RCC 7860 (cell line): ENCODE data around the gene RPTOR.

ENCODE experiments used
- DNase-seq: peaks from one replicate; pipeline ENCODE4 v3.0.0-alpha.2; 2015; ENCODE audit warnings: low spot score
- FAIRE-seq: peaks from 2 replicates; lab custom pipeline; 2012; peaks lifted over from hg19 to GRCh38; lab: Jason Lieb, UNC

The RPTOR gene

GRCh38 chr17:80893604-80894438 lies 349.2 kb downstream of the RPTOR start:
- FAIRE-seq = no peak

DNA sequence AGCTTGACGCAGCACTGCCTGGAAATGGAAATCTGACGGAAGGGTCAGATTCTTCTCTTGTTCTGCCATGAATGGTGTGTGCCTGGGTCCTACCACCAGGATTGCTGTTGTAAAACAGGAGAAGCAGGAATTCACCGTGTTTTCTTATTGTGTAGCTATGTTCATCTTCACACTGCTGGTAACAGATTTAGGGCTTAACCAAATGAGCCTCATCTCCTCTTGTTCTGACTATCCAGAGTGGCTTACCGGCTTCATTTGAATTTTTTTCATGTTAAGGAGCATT lies 349.7 kb downstream of the RPTOR start:
- FAIRE-seq (no peak), DNase-seq (no peak)

More at GRCh38 chr17:80893604-80894438, 349.2 kb downstream of the RPTOR start:
- no peak for DNase-seq

DNA sequence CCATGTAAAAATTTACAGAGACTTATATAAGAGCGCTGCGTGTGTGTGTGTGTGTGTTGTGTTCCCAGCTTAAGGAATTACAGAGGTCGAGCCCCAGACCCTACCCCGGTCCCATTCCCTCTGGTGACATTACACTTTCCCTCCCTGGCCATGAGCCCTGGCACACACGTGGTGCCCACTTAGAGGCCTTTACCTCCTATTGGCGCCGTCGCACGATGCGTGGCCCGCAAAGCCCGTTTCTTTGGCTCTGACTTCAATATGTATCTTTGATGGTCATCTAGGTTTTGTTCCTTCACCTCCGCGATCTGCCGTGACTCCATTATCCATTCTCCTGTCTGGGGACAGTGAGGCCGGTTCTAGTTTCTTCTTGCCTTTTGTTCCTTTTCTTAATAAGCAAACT lies 350.1 kb downstream of the RPTOR start:
- FAIRE-seq = no peak

DNA sequence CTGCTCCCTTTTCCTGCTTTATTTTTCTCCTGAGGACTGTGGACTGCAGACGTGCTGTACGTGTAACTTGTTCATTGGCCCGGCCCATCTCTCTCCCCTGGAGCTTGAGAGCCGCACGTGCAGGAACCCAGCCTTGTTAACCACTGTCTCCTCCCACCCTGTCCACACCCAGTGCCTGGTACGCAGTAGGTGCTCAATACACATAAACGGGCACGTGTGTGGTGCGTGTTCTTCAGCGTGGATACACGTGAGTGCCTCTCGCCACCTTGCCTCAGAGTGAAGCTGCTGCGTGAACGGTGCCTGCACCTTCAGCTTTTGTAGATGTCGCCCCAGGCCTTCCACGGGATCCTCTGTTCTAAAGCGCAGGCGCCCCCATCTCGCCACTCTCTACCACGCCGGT lies 350.7 kb downstream of the RPTOR start:
- FAIRE-seq (no peak), DNase-seq (no peak)

More for the DNA sequence above, 350.1 kb downstream of the RPTOR start:
- DNase-seq = no peak

GRCh38 chr17:80898716-80899115 lies 354.1 kb downstream of the RPTOR start:
- DNase-seq = no peak
- no peak for FAIRE-seq

DNA sequence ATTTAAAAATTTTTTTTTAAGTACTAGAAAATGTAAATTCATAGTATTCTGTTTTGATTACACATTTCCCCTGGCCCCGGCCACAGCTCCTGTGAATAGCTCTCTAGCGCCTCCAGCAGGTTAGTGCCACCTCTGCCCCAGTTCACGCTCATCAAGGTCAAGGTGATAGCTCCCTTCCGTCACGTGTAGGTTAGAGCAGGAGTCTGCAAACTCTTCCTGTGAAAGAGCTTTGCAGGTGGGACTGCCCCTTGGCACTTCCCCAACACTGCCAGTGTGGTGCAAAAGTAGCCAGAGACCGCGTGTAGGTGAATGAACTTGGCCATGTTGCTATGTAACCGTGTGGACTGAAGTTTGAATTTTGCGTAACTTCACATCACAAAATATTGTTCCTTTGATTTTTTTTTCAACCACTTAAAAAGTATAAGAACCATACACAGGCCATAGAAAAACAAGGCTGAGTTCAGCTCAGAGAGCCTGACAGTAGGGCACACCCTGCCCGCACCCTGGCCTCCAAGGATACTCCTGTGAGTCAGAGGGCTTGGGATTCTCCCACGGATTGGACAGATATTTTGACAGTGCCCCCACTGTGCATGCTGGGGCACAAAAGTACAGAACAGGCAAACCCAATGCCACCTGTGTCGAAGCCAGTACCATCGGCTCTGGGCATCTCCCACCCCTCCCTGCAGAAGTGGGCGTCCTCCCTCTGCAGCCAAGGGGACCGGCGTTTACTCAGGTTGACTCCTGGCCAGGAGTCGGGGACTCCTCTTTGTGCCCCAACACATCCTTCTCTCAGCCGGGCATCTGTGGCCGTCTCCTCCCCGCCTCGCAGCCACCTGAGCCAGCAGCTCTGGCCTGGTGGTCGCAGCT lies 355.0 kb downstream of the RPTOR start:
- DNase-seq (no peak), FAIRE-seq (no peak)

- FAIRE-seq (no peak), DNase-seq (no peak)
These were observed 356.7 kb downstream of the RPTOR start for GRCh38 chr17:80901319-80901718.

- DNase-seq (no peak), FAIRE-seq (no peak)
These were observed 357.7 kb downstream of the RPTOR start for GRCh38 chr17:80902197-80902962.

DNA sequence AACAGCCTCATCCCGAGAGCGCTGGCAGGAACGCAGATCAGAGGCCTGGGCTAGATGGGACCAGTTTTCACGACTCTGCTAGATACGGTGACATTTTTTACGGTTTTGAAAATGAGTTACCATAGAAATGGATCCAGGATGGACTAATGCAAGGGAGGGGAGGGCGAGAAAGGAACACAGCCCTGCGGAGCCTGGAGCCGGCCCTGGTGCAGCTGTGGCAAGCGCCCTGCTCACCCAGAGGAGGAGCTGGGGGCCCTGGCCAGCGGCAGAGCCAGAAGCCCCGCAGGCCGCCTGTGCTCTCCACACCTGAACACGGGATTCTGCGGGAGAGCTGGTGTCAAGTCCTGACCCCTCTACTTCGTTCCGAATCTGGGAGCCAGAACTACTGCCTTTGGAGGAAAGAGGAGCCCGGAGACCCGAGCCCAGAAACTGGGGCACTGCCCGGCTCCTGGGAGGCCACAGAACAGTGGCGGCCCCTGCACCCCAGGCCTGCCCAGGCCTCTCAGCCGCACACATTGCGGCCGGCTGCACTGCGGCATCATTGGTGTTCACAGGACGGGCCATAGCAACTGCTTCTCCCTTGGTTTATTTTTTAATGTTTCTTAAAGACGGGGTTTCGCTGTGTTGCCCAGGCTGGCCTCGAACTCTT lies 358.4 kb downstream of the RPTOR start:
- DNase-seq (no peak), FAIRE-seq (no peak)

DNA sequence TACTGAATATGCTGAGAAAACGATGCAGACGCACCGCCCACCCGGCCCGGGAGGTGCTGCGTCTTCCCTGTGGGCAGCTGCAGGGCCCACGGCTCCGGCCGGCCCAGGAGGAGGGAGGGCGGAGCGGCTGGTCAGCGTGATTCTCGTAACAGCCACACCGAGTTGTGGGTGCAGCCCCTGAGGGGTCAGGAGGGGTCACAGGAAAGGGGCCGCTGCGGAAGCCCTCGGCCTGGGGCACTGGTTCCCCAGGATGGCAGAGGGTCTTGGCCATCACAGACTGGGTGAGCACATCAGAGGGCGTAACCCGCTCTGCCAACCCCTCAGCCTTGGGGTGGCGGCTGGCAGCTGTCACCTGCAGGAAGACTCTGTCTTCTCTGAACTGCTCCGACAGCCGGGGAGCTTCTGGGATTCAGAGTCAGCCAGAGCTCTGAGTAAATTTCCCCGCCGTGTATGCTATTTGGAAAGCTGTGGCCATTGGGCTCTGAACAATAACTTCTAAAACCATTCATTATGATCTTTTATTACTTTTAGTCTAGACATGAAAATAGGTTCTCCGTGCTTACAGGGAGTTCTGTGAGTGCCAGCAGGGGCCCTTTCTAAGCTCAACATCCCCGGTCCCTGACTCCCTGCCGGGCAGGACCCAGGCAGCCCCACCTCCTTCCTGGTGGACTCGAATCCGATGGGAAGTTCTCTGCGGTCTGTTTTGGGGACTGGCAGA lies 359.6 kb downstream of the RPTOR start:
- FAIRE-seq (no peak), DNase-seq (no peak)

DNA sequence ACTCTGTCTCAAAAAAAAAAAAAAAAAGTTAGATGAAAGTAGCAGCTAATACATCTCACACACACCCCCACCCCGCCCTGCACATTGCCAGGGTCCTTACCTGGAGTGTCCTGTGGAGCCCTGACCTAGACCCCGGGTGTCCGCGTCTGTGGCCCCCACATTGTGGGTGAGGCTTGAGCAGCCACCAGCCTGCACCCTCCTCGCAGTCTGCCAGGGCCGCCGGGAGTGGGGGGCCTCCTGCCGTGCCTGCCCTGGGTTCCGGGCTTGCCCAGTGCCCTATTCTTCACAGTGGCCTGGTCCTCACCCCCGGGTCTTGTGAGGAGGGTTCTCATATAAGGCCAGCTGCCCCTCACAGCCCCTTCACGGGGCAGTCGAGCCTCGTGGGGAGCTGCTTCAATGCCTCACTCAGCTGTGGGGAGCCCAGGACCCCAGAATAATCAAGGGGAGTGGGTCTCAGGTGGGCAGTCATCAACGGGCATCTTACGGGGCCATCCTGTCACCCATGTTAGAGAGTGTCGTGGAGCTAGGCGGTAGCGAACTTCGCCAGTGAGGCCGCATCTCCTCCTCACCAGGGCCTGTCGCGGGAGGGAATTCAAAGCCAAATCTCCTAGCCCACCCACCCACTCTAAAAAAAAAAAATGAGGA lies 361.1 kb downstream of the RPTOR start:
- DNase-seq = no peak
- no peak for FAIRE-seq

DNA sequence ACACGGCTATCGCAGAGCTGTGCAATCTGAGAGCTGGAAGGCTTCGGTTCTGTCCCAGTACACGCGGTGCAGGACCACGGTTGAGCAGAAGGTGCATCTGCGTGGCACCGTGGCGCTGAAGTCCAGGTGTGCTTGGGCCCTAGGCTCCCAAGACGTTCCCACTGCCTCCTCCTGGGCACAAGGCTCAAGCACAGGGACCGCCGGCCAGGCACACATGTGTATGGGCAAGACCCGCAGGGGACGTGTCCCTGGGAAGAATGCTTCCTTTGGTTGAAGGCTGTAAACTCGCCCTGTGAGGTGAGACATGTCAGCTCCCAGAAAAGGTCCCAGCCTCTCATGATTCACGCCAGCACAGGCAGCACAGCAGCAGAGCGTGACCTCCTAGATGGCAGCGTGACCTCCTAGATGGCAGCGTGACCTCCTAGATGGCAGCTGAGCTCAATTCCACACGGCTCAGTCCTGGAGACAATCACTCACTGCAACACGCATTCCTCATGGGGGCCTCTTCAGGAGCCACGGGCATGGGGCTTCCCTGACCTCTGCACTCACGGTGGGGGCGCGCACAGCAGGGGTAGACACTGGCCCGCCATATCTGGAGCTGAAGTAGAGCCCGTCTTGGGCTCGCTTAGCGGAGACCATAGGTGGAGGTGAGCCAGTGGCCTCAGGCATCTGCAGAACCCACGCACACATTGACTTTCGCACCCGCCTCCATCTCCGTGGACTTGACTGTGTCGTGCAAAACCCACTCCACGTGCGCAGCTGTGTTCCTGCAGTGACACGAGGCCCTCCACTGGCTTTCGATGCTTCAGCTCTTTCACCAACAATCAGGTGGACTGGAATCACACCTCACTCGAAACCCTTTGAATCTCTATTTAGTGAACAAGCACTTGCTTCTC lies 362.0 kb downstream of the RPTOR start:
- no peak for FAIRE-seq
- DNase-seq = no peak

- no peak for DNase-seq
- no peak for FAIRE-seq
These were observed 362.6 kb downstream of the RPTOR start for GRCh38 chr17:80907281-80907680.

DNA sequence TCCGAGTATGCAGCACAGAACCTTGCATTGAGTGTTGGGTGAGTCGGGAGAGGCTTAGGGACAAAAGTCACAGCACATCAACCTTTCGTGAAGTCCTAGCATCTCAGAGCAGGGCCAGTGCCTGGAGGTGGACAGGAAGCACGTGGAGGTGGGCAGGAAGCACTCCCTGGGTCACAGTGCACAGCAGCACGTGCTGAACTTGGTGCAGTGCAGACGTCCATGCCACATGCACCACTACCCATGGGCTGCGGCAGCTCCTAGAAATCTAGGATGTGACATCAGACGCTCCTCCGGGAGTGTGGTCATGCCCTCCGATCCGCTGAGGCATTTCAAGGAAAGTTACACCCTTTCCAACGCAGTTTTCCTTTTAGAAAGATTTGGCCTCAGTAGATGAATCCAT lies 363.6 kb downstream of the RPTOR start:
- no peak for FAIRE-seq
- no peak for DNase-seq

DNA sequence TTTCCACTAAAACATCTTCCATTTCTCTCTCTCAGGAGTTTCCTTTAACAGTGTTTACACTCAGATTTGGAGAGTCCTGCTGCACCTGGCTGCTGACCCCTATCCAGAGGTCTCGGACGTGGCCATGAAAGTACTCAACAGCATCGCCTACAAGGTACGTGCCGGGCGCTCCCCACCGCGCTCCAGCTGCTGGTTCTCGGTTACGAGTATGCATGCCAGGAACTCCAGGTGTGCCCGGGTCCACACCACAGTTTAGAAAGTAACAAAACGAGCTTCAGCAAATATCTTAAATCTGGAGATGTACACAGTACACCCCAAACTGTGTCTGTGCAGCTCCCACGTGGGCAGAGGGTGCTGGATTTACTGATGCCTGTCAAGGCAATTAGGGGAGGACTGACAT lies 364.1 kb downstream of the RPTOR start:
- FAIRE-seq (no peak), DNase-seq (no peak)

DNA sequence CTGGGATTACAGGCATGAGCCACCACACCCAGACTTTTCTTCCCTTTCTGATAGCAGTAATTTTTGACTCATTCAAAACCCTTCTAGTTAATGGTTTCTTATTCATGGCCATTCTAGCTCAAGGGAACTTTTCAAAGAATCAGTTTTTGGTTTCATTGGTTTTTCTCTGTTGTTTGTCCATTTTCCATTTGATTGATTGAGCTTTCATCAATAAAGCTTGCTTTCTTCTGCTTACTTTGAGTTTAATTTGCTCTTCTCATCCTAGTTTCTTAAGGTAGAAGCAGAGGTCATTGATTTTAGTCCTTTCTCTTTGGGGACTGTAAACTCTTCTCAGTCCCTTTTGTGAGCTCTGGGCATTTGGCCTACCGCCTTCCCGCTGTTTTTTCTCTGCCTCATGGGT lies 365.0 kb downstream of the RPTOR start:
- DNase-seq = no peak
- no peak for FAIRE-seq

GRCh38 chr17:80910043-80910442 lies 365.4 kb downstream of the RPTOR start:
- FAIRE-seq (no peak), DNase-seq (no peak)

DNA sequence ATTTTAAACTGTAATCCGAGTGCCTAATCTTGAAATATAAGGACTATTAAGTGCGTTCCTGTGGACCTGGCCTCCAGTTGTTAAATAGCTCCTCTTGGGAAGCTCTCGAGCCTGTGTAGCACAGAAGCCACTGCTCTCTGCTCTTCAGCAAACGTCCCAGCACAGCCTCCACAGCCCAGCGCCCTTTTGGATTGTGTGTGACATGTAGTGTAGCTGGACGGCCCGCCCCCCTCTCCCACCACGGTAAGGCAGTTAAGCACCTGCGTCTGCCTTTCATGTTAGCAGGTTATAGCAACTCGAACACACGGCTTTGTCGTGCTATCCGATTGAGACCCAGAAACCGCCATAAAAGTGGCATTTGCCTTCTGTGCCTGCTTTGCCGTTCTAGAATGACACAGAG lies 367.8 kb downstream of the RPTOR start:
- DNase-seq (no peak), FAIRE-seq (no peak)
